ENCODE measurements around the gene RMRP.

Gene RMRP

DNA sequence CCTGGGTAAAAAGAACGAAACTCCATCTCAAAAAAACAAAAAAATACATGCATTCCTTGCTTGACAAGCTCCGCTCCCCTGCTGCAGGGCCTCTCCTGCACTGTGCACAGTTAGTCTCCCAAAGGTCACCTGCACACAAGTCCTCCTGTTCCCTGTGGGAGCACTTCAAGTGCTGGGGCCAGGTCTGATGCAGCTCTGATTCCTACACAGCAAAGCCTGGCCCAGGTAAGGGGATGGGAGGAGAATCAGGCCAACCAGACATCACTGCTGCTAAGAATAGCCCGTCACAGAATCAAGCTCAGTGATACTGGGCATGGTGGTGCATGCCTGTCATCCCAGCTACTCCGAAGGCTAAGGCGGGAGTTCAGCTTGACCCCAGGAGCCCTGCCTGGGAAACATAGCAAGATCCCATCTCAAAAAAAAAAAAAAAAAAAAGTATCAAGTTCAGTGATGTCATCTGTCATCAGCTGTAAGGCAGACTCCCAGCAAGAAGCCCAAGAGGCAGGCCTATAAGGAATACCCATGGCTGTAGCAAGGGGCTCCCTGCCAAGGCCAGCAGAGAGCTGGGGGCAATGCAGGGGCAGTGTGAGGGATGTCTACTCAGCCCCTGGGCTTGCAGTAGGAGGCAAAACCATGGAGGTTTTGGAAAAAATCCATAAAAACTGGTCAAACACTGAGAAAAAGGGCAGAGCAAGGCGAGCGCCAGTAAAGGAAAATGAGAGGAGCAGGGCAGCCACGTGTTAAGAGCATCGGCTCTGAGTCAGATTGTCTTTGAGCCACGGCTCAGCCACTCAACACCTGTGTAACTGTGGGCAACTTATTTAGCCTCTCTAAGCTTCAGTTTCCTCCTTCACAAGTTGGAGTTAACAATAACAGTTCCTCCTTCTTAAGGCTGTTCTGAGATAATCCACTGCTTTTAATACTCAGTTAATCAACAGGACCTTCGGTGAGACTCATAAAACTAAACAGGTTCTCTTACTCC is 28.7 kb upstream of the RMRP start:
- no peak for DNase-seq (ENCODE audit: low spot score)

DNA sequence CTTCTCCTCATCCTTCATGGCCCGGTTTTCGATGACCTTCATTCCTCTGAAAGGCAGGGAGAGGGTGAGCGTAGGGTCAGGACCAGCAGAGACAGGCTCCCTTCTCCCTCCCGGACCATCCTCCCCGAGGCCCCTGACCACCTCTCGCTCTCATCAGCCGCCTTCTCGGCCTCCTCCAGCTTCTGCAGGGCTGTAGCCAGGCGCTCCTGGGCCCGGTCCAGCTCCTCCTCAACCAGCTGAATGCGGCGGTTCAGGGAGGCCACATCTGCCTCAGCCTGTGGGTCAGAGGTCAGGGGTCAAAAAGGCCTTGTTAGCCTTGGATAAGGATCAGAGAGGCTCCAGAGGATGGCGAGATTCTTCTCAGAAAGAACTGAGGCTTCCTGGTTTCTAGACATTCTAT is 27.7 kb upstream of the RMRP start:
- DNase-seq (ENCODE audit: low spot score), result no peak

- DNase-seq (ENCODE audit: low spot score), result no peak
Observed at GRCh38 chr9:35684921-35685320, 27.1 kb upstream of the RMRP start.

- DNase-seq (ENCODE audit: low spot score), result no peak
Observed at GRCh38 chr9:35683323-35683722, 25.5 kb upstream of the RMRP start.

DNA sequence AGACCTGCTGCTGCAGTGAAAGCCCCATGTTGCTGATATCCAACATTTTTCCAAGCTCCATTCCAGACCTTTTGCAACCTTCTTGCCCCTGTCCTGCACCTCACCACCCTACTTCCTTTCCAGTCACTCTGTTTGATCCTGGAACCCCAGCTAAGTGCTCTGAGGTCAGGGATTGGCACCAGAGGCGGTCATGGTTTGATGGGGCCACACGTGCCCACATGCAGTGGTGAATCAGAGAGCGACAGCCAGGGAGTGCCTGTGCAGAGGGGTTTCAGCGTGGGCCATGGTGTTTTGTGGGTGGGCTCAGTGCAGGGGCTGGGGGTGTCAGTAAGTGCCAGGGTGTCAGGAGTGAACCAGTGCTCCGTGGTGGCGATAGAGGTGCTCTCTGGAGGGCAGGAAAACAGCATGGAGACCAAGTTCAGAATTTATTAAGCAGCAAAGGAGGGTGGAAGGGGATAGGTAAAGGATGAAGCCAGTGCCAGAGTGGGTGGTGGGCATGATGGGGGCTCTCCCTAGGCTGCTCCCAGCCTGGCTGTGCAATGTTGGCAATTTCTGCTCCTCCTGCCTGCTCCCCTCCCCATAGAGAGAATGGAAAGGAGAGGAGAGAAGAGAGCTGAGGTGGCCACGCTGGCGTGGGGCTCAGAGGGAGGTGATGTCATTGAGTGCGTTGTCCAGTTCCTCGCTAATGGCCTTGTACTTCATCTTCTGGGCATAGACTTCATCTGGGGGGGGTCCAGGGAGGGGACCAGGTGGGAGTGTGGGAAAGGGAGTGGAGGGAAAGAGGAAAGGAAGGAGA is 24.9 kb upstream of the RMRP start:
- no peak for DNase-seq (ENCODE audit: low spot score)

DNA sequence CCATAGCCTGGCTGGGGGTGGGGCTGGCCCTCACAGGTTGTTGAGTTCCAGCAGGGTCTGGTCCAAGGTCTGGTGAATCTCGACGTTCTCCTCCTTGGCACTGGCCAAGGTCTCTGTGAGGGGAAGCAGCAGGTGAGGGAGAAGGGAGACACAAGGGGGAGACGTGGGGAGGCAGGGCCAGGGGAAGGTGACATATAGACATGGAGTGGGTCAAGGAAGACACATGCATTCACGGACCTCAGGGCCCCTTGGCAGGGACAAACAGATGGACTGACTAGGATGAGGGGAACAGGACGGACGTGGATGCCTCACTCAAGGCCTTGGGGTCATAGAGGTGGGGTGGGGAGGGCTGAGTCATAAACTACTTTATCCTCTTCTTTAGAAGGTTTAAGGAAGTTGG is 24.2 kb upstream of the RMRP start:
- DNase-seq (ENCODE audit: low spot score), result no peak

DNA sequence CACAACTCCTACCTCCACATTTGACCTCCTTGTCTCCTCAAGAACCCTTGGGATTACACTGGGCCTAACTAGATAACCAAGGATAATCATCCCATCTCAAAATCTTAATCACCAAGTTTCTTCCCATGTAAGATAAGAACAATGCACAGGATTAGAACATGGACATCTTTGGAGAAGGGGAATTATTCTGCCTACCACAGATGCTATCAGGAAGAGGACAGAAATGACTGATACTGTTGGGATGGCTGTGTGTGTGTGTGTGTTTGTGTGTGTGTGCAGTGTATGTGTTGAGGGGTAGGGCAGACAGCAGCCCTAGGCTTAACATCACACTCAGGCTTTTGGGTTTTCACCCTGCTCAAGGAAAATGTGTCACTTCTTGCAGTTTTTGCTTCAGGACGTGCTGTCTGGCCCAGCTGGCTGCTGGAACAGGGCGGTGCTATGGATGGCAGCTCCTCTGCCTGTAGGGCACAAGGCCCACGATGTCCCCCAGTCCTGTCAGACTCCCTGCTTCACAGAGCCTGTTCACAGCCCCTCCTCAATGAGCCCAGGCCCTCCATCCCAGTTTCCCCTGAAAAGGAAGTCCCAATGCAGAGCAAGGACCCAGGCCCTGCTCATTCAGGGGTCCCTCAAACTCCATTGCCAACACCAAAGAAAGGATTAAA is 23.7 kb upstream of the RMRP start:
- no peak for DNase-seq (ENCODE audit: low spot score)

GRCh38 chr9:35680331-35681105 is 22.7 kb upstream of the RMRP start:
- no peak for DNase-seq (ENCODE audit: low spot score)

GRCh38 chr9:35679766-35680330 is 22.0 kb upstream of the RMRP start:
- no peak for DNase-seq (ENCODE audit: low spot score)

- DNase-seq (ENCODE audit: low spot score), result no peak
Observed at GRCh38 chr9:35679091-35679490, 21.3 kb upstream of the RMRP start.

- no peak for DNase-seq (ENCODE audit: low spot score)
Observed at GRCh38 chr9:35675732-35676392, 18.0 kb upstream of the RMRP start.

GRCh38 chr9:35675204-35675603 is 17.4 kb upstream of the RMRP start:
- DNase-seq (ENCODE audit: low spot score), result no peak

- no peak for DNase-seq (ENCODE audit: low spot score)
Observed at GRCh38 chr9:35674025-35674361, 16.2 kb upstream of the RMRP start.

GRCh38 chr9:35673132-35674024 is 15.6 kb upstream of the RMRP start, which contains the start of gene CA9:
TSS of gene CA9 (plus strand) at chr9:35673928. CDS start at chr9:35673960, 32 bp downstream.
- no peak for DNase-seq (ENCODE audit: low spot score)

DNA sequence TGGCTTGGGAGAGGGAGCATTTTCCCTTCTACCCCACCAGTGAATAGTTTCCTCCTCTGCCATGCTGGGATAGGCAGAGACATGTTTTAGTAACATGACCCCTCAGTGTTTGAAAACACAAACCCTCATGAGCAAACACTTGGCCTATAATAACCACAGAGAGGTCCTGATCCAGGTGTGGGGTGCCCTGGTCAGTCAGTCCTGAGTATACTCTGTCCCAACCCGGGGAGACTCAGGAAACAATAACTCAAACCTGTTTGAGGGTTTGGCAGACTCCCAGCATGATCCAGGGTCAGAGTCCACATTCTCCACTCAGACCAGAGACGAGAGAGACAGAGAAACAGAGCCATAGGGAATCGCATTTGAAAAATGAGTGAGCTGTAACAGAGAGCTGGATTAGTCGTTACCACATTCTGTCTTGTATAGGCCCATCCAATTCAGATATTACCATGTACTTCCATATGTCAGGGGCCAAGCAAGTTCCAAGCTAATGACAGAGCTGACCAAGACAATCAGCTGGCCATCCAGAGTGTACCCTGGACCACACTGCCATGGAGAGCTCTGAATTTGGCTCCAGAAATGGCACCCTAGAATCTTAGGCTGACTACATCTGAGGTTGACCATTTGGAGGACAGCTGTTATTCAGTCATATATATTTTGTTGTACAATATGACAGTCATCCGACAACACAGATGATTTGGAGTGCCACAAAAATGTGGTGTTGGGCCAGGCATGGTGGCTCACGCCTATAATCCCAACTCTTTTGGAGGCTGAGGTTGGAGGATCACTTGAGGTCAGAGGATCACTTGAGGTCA is 11.7 kb upstream of the RMRP start:
- no peak for DNase-seq (ENCODE audit: low spot score)

DNA sequence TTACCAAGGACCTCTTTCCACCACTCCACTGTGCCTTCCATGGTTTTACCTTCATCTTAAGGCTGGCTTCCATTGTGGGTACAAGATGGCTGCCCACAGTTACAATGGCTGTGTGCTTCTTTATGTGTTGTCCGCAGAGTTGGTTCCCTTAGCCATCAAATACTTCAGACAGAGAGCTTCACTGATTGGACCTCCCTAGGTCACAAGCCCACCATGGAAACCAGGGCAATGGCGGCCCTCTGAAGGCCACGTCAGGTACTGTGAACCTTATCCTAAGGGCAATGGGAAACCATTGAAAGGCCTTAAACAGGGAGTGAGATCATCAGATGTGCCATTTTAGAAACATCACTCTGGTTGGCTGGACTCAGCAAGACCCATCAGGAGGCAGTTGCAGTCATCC is 10.1 kb upstream of the RMRP start:
- no peak for DNase-seq (ENCODE audit: low spot score)

DNA sequence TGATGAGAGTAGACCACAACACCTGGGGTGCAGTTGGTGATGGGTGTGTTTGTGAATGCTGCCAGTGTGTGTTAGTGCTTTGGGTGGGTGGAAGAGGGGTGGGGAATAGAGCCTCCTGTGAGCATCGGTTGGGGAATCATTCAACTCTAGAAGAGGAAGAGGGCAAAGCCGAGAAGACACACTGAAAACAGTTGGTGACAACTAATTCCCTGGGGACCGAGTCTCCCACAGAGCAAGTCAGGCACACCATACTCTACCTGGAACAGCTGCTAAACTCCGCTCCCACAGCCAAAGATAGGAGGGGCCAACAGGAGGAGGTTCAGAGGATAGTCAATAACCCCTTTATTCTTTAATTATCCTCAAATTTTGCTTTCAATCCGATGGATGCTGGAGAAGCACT is 8.7 kb upstream of the RMRP start:
- DNase-seq (ENCODE audit: low spot score), result no peak

- no peak for DNase-seq (ENCODE audit: low spot score)
Observed at GRCh38 chr9:35666045-35666444, 8.2 kb upstream of the RMRP start.

DNA sequence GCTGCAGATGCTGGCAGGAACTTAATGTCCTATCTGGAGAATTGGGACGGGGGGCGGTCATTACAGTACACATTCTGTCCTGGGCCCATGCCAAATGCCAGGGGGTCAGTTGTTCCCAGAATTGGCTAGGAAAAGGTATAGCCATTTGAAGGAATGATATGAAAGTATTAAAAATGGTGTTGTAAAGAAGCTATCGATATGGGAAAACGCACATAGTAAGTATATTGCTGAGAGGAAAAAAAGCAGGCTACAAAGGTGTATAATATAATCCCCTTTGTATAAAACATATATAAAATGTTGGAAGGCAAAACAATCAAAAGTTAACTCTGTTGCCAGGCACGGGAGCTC is 7.6 kb upstream of the RMRP start:
- no peak for DNase-seq (ENCODE audit: low spot score)

All from pons (tissue), 1 donor.